IPS-15b (cell line): ENCODE results near the gene PINLYP.
A peak's percentile ranks its signal among the peaks of the same experiment; 100 is the strongest.

Experiments
- H3K27me3 ChIP-seq: one replicate; pipeline ENCODE4 v1.6.1; 2013; ENCODE audit warnings: low read length; ENCODE audit not compliant: control insufficient read depth, insufficient read depth
- H3K36me3 ChIP-seq: one replicate; pipeline ENCODE4 v1.6.1; 2013; ENCODE audit warnings: low read length; ENCODE audit not compliant: control insufficient read depth, insufficient read depth
- H3K4me1 ChIP-seq: one replicate; pipeline ENCODE4 v1.6.1; 2013; ENCODE audit warnings: mild to moderate bottlenecking, low read length; ENCODE audit not compliant: control insufficient read depth, insufficient read depth
- H3K4me3 ChIP-seq: one replicate; pipeline ENCODE4 v1.5.1; 2013; ENCODE audit warnings: low read depth, low read length
- H3K9ac ChIP-seq: one replicate; pipeline ENCODE4 v1.6.1; 2013; ENCODE audit warnings: low read depth, mild to moderate bottlenecking, low read length
- H3K9me3 ChIP-seq: one replicate; pipeline ENCODE4 v1.6.1; 2013; ENCODE audit warnings: mild to moderate bottlenecking, low read length; ENCODE audit not compliant: control insufficient read depth, insufficient read depth

PINLYP gene

GRCh38 chr19:43591904-43592772 is 16.5 kb downstream of the PINLYP start:
- Histone ChIP-seq H3K4me1 (peaks cover 1% of the 10 kb centered on the region), H3K9ac (no peak overlapping the region), H3K9me3 (no peaks in the 10 kb centered on the region), H3K36me3 (peaks cover 20% of the 10 kb centered on the region), H3K4me3 (no peak overlapping the region), H3K27me3 (no peaks in the 10 kb centered on the region)

GRCh38 chr19:43592800-43593350 is 17.3 kb downstream of the PINLYP start:
- peaks cover 20% of the 10 kb centered on the region for H3K36me3 ChIP-seq
- no peaks in the 10 kb centered on the region for H3K9me3 ChIP-seq
- no peak overlapping the region for H3K9ac ChIP-seq
- H3K4me3 ChIP-seq = no peak overlapping the region
- H3K27me3 ChIP-seq = no peaks in the 10 kb centered on the region
- H3K4me1 ChIP-seq = peaks cover 7% of the 10 kb centered on the region

- Histone ChIP-seq H3K4me1 (peaks cover 7% of the 10 kb centered on the region), H3K36me3 (peaks cover 27% of the 10 kb centered on the region), H3K9me3 (no peaks in the 10 kb centered on the region), H3K27me3 (no peaks in the 10 kb centered on the region), H3K9ac (no peak overlapping the region), H3K4me3 (no peak overlapping the region)
These were observed 18.6 kb downstream of the PINLYP start for GRCh38 chr19:43594081-43594697.

GRCh38 chr19:43594710-43595604 is 19.4 kb downstream of the PINLYP start:
- Histone ChIP-seq H3K4me1 (peaks cover 7% of the 10 kb centered on the region), H3K36me3 (peaks cover 27% of the 10 kb centered on the region), H3K9ac (peak overlapping the region; percentile 37), H3K27me3 (no peaks in the 10 kb centered on the region), H3K4me3 (peak overlapping the region; percentile 78), H3K9me3 (no peaks in the 10 kb centered on the region)

- peak overlapping the region; percentile 78 for H3K4me3 ChIP-seq
- H3K9me3 ChIP-seq = no peaks in the 10 kb centered on the region
- peak overlapping the region; percentile 37 for H3K9ac ChIP-seq
- H3K36me3 ChIP-seq = peaks cover 27% of the 10 kb centered on the region
- H3K4me1 ChIP-seq = peaks cover 7% of the 10 kb centered on the region
- H3K27me3 ChIP-seq = no peaks in the 10 kb centered on the region
These were observed 20.0 kb downstream of the PINLYP start for GRCh38 chr19:43595605-43595998.

GRCh38 chr19:43595999-43596841 is 20.6 kb downstream of the PINLYP start, which contains the start of the genes IRGQ and ZNF576:
Gene IRGQ, minus strand, starts transcription at chr19:43596134. Its CDS starts 796 bp downstream, at chr19:43595338.
Gene ZNF576, plus strand, starts transcription at chr19:43596595. Its CDS starts 514 bp downstream, at chr19:43597109.
- H3K9me3 ChIP-seq = no peaks in the 10 kb centered on the region
- peak within 1 kb of the TSS; percentile 98 for H3K4me3 ChIP-seq
- H3K27me3 ChIP-seq = no peaks in the 10 kb centered on the region
- H3K36me3 ChIP-seq = peaks cover 25% of the 10 kb centered on the region
- H3K9ac ChIP-seq = peak within 1 kb of the TSS; percentile 94
- peaks cover 7% of the 10 kb centered on the region for H3K4me1 ChIP-seq

GRCh38 chr19:43596842-43597461 is 21.4 kb downstream of the PINLYP start:
- Histone ChIP-seq H3K9me3 (no peaks in the 10 kb centered on the region), H3K4me3 (peak overlapping the region; percentile 98), H3K36me3 (peaks cover 23% of the 10 kb centered on the region), H3K9ac (peak overlapping the region; percentile 94), H3K4me1 (peaks cover 7% of the 10 kb centered on the region), H3K27me3 (no peaks in the 10 kb centered on the region)

GRCh38 chr19:43597876-43598275 is 22.3 kb downstream of the PINLYP start:
- no peaks in the 10 kb centered on the region for H3K9me3 ChIP-seq
- H3K36me3 ChIP-seq = peaks cover 15% of the 10 kb centered on the region
- H3K4me1 ChIP-seq = peaks cover 7% of the 10 kb centered on the region
- no peak overlapping the region for H3K9ac ChIP-seq
- no peaks in the 10 kb centered on the region for H3K27me3 ChIP-seq
- no peak overlapping the region for H3K4me3 ChIP-seq

- H3K4me1 ChIP-seq = peaks cover 7% of the 10 kb centered on the region
- no peak overlapping the region for H3K9ac ChIP-seq
- H3K4me3 ChIP-seq = no peak overlapping the region
- peaks cover 9% of the 10 kb centered on the region for H3K36me3 ChIP-seq
- H3K9me3 ChIP-seq = no peaks in the 10 kb centered on the region
- H3K27me3 ChIP-seq = no peaks in the 10 kb centered on the region
These were observed 23.0 kb downstream of the PINLYP start for GRCh38 chr19:43598445-43599240.
